SK-N-SH (cell line): ENCODE data around the gene RRP7A. TPM values are rescaled to one million over a fixed set of nuclear protein-coding genes. Genes with fewer than 3 reads are reported as not detected.
"Not testable (repeated sequence)": the region's sequence is repeated elsewhere in the genome, so short reads cannot be mapped to it uniquely, and the experiment has no call there.

Experiments
- CTCF ChIA-PET: fragments of 300-600, 350-600 bp; formaldehyde crosslinking; extraction: SDS; loops from one replicate; lab custom pipeline; 2021; lab: Yijun Ruan, JAX
- POLR2A ChIA-PET: fragments of 350-600 bp; sonication (Branson Sonifier 250); formaldehyde crosslinking; extraction: SDS; loops from one replicate; lab custom pipeline; 2020; ENCODE audit warnings: antibody characterized with exemption, inconsistent platforms; lab: Yijun Ruan, JAX
- DNase-seq: peaks from one replicate; pipeline ENCODE4 v3.0.0; 2012
- H2AFZ ChIP-seq: fragments of 200-600 bp; sonication (generic); 2 replicates; pipeline ENCODE4 v1.8.1; 2016; ENCODE audit warnings: antibody characterized with exemption, mild to moderate bottlenecking, low read depth
- H3F3A ChIP-seq: fragments of 200-600 bp; sonication (generic); replicated peaks from 2 replicates; pipeline ENCODE3; 2016; ENCODE audit warnings: antibody characterized with exemption, mild to moderate bottlenecking; ENCODE audit not compliant: insufficient read depth
- H3K27ac ChIP-seq, 2 experiments: fragments of 200-500 bp in 1 of 2; fragments of 200-600 bp in 1 of 2; sonication (Bioruptor generic) in 1 of 2; sonication (generic), shearing (Covaris generic) in 1 of 2; 2 replicates each; pipeline versions ENCODE4 v1.5.1 to v1.6.1; 2014 to 2016; ENCODE audit warnings: low read depth in 2 of 2, inconsistent platforms in 1 of 2, low read length in 1 of 2, mild to moderate bottlenecking in 1 of 2, mixed read lengths in 1 of 2
- H3K27me3 ChIP-seq: fragments of 200-600 bp; sonication (generic), shearing (Covaris generic); 2 replicates; pipeline ENCODE4 v1.6.1; 2016; ENCODE audit warnings: mixed run types; ENCODE audit not compliant: insufficient read depth
- H3K36me3 ChIP-seq, 2 experiments: fragments of 200-500 bp in 1 of 2; fragments of 200-600 bp in 1 of 2; sonication (Bioruptor generic) in 1 of 2; sonication (generic) in 1 of 2; replicated peaks in 1 of 2; 2 replicates each; pipeline versions ENCODE3 to v1.5.1; 2014 to 2016; ENCODE audit warnings: low read length in 1 of 2, mild to moderate bottlenecking in 1 of 2; ENCODE audit not compliant: insufficient read depth in 2 of 2, control insufficient read depth in 1 of 2
- H3K4me1 ChIP-seq, 2 experiments: fragments of 200-500 bp in 1 of 2; fragments of 200-600 bp in 1 of 2; sonication (Bioruptor generic) in 1 of 2; sonication (generic), shearing (Covaris generic) in 1 of 2; 2 replicates each; pipeline versions ENCODE4 v1.5.1 to v1.6.1; 2014 to 2016; ENCODE audit warnings: low read depth in 1 of 2, low read length in 1 of 2, mixed run types in 1 of 2; ENCODE audit not compliant: insufficient read depth in 2 of 2, control insufficient read depth in 1 of 2
- H3K4me2 ChIP-seq: fragments of 200-600 bp; sonication (generic), shearing (Covaris generic); 2 replicates; pipeline ENCODE4 v1.6.1; 2017; ENCODE audit warnings: mixed run types
- H3K4me3 ChIP-seq, 2 experiments: fragments of 200-500 bp in 1 of 2; fragments of 200-600 bp in 1 of 2; sonication (Bioruptor generic) in 1 of 2; sonication (generic), shearing (Covaris generic) in 1 of 2; 2 replicates each; pipeline versions ENCODE4 v1.5.1 to v1.8.1; 2014 to 2016; ENCODE audit warnings: low read depth in 2 of 2, inconsistent platforms in 1 of 2, low read length in 1 of 2, mild to moderate bottlenecking in 1 of 2, mixed read lengths in 1 of 2, moderate library complexity in 1 of 2
- H3K79me2 ChIP-seq: fragments of 200-600 bp; sonication (generic); 2 replicates; pipeline ENCODE4 v1.8.1; 2017; ENCODE audit warnings: mild to moderate bottlenecking; ENCODE audit not compliant: insufficient read depth
- H3K9ac ChIP-seq: fragments of 200-600 bp; sonication (generic); 2 replicates; pipeline ENCODE4 v1.6.1; 2017; ENCODE audit warnings: mixed run types
- H3K9me2 ChIP-seq: fragments of 200-600 bp; sonication (generic); 2 replicates; pipeline ENCODE4 v1.6.1; 2017; ENCODE audit warnings: mixed run types
- H3K9me3 ChIP-seq: fragments of 200-600 bp; sonication (generic); 2 replicates; pipeline ENCODE4 v1.6.1; 2017; ENCODE audit warnings: mixed run types, mild to moderate bottlenecking, moderate library complexity
- H4K20me1 ChIP-seq: fragments of 200-600 bp; sonication (generic); 2 replicates; pipeline ENCODE4 v1.6.1; 2017; ENCODE audit warnings: mild to moderate bottlenecking, mixed run types; ENCODE audit not compliant: insufficient read depth
- EZH2phosphoT487 ChIP-seq: fragments of 200-600 bp; sonication (generic); IDR thresholded peaks from 2 replicates; pipeline ENCODE4 v1.6.1; 2017; ENCODE audit warnings: low read depth, mixed run types, mild to moderate bottlenecking, antibody characterized with exemption, moderate library complexity, borderline replicate concordance
- FOXJ3 ChIP-seq: sonication (generic); formaldehyde crosslinking; IDR thresholded peaks from 2 replicates; pipeline ENCODE4 v1.5.1; 2020; ENCODE audit warnings: mild to moderate bottlenecking, missing genetic modification reagents
- NFIC ChIP-seq: IDR thresholded peaks from 2 replicates; pipeline ENCODE4 v1.4.0; 2012; ENCODE audit warnings: borderline replicate concordance
- REST ChIP-seq: IDR thresholded peaks from 2 replicates; pipeline ENCODE4 v1.6.1; 2012; ENCODE audit warnings: mild to moderate bottlenecking, low read depth, low read length, moderate library complexity
- WGBS: methylation state at CpG from one replicate; pipeline ENCODE4 v1.1.6; 2017; ENCODE audit warnings: low lambda C conversion rate; 5-methylcytosine and 5-hydroxymethylcytosine counted together
- polyA plus RNA-seq, 3 experiments: library from polyadenylated mRNA; depleted of rRNA; stranded (reverse); fragments of >200 nt; gene quantifications; 2 replicates each; pipeline ENCODE4 v1.2.3, GENCODE V29; 2012
- TF ChIP-seq, protein P1 (sequence below): fragments of 200-600 bp; sonication (generic); IDR thresholded peaks from 2 replicates; pipeline ENCODE4 v1.6.1; 2017; ENCODE audit warnings: antibody characterized with exemption, mild to moderate bottlenecking, moderate library complexity
- TF ChIP-seq, protein P2 (sequence below): fragments of 150-350 bp; IDR thresholded peaks from 2 replicates; pipeline ENCODE4 v1.6.1; 2017; ENCODE audit warnings: antibody characterized with exemption, low read length, low read depth, borderline replicate concordance
- TF ChIP-seq, protein P3 (sequence below): IDR thresholded peaks from 2 replicates; pipeline ENCODE4 v1.4.0; 2012; ENCODE audit warnings: low read depth, borderline replicate concordance

RRP7A gene
- polyA plus RNA-seq, 1 of the 3 experiments (the other 2 are of a cell fraction): 17.6 TPM

DNA sequence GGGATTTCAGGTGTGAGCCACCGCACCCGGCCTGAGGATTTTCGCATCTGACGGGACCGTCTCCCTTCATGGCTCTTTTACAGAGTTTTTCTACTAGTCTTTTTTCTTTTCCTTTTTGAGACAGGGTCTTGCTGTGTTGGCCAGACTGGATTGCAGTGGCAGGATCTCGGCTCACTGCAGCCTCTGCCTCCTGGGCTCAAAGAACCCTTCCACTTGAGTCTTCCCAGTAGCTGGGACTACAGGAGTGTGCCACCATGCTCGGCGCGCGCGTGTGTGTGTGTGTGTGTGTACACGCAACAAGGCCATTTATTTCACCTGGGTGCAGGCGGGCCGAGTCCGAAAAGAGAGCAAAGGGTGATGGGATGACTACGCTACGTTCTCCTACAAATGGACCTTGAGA, 45.1 kb upstream of the RRP7A start (continued):
- TF ChIP-seq, protein P1, sequence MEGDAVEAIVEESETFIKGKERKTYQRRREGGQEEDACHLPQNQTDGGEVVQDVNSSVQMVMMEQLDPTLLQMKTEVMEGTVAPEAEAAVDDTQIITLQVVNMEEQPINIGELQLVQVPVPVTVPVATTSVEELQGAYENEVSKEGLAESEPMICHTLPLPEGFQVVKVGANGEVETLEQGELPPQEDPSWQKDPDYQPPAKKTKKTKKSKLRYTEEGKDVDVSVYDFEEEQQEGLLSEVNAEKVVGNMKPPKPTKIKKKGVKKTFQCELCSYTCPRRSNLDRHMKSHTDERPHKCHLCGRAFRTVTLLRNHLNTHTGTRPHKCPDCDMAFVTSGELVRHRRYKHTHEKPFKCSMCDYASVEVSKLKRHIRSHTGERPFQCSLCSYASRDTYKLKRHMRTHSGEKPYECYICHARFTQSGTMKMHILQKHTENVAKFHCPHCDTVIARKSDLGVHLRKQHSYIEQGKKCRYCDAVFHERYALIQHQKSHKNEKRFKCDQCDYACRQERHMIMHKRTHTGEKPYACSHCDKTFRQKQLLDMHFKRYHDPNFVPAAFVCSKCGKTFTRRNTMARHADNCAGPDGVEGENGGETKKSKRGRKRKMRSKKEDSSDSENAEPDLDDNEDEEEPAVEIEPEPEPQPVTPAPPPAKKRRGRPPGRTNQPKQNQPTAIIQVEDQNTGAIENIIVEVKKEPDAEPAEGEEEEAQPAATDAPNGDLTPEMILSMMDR: no peak
- no peak for TF ChIP-seq REST
- no peak for TF ChIP-seq FOXJ3
- TF ChIP-seq NFIC: no peak
- TF ChIP-seq EZH2phosphoT487: no peak
- TF ChIP-seq, protein P2, sequence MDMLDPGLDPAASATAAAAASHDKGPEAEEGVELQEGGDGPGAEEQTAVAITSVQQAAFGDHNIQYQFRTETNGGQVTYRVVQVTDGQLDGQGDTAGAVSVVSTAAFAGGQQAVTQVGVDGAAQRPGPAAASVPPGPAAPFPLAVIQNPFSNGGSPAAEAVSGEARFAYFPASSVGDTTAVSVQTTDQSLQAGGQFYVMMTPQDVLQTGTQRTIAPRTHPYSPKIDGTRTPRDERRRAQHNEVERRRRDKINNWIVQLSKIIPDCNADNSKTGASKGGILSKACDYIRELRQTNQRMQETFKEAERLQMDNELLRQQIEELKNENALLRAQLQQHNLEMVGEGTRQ: no peak
- TF ChIP-seq, protein P3, sequence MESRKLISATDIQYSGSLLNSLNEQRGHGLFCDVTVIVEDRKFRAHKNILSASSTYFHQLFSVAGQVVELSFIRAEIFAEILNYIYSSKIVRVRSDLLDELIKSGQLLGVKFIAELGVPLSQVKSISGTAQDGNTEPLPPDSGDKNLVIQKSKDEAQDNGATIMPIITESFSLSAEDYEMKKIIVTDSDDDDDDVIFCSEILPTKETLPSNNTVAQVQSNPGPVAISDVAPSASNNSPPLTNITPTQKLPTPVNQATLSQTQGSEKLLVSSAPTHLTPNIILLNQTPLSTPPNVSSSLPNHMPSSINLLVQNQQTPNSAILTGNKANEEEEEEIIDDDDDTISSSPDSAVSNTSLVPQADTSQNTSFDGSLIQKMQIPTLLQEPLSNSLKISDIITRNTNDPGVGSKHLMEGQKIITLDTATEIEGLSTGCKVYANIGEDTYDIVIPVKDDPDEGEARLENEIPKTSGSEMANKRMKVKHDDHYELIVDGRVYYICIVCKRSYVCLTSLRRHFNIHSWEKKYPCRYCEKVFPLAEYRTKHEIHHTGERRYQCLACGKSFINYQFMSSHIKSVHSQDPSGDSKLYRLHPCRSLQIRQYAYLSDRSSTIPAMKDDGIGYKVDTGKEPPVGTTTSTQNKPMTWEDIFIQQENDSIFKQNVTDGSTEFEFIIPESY: no peak
- TF ChIP-seq, all 33 proteins: peak for 0

GRCh38 chr22:42563943-42564342, 44.3 kb upstream of the RRP7A start:
- H3K9me2 ChIP-seq, H2AFZ ChIP-seq, H3F3A ChIP-seq, DNase-seq, H3K9ac ChIP-seq, CTCF ChIA-PET, H3K9me3 ChIP-seq, H3K27ac ChIP-seq, H3K4me3 ChIP-seq, H4K20me1 ChIP-seq, POLR2A ChIA-PET, H3K36me3 ChIP-seq, H3K79me2 ChIP-seq, H3K4me2 ChIP-seq, H3K27me3 ChIP-seq: not testable (repeated sequence)
- 93% methylated on average over 3 of the region's 3 CpGs for WGBS
- H3K4me1 ChIP-seq: peaks cover 0 to 13% of the 10 kb centered on the region in 2 experiments; a peak in 1 of 4 replicates
